PC-3 (cell line): ENCODE results near the gene MAK. TPM values are rescaled to one million over a fixed set of nuclear protein-coding genes. Genes with fewer than 3 reads are reported as not detected.
A peak's percentile ranks its signal among the peaks of the same experiment; 100 is the strongest.

Experiments
- ATAC-seq: fragments of 200-7000 bp; cut with Tn5 transposase; 2 replicates; pipeline ENCODE4 v1.9.1; 2020; ENCODE audit warnings: mild to moderate bottlenecking, moderate library complexity
- BruUV-seq: library from RNA; stranded (reverse); fragments of 400-500 nt; replicated peaks from 2 replicates; lab custom pipeline; 2021; lab: Mats Ljungman, UMichigan
- CTCF ChIA-PET: fragments of 300-600 bp; sonication (Branson Sonifier 250); formaldehyde crosslinking; loops from one replicate; lab custom pipeline; 2022; ENCODE audit warnings: antibody characterized with exemption; lab: Charles Lee
- POLR2A ChIA-PET: fragments of 300-600 bp; sonication (Branson Sonifier 250); formaldehyde crosslinking; loops from one replicate; lab custom pipeline; 2022; ENCODE audit warnings: antibody characterized with exemption; ENCODE audit not compliant: unreplicated experiment; lab: Charles Lee
- DNase-seq: peaks from one replicate; pipeline ENCODE4 v3.0.0-alpha.2; 2015
- H2AFZ ChIP-seq: fragments of 300-600 bp; sonication (generic); 2 replicates; pipeline ENCODE4 v1.6.0; 2016; ENCODE audit warnings: antibody characterized with exemption, low read length
- H3F3A ChIP-seq: fragments of 300-600 bp; sonication (generic); one replicate; pipeline ENCODE4 v1.6.0; 2017; ENCODE audit warnings: antibody characterized with exemption, low read length, control low read depth, mild to moderate bottlenecking; ENCODE audit not compliant: unreplicated experiment
- H3K27ac ChIP-seq: fragments of 300-600 bp; sonication (generic); 2 replicates; pipeline ENCODE4 v1.5.1; 2016; ENCODE audit warnings: mild to moderate bottlenecking, low read length
- H3K27me3 ChIP-seq: fragments of 300-600 bp; sonication (generic); 2 replicates; pipeline ENCODE4 v1.6.1; 2016; ENCODE audit warnings: low read length, mixed read lengths
- H3K36me3 ChIP-seq: fragments of 300-600 bp; sonication (generic); 2 replicates; pipeline ENCODE4 v1.6.1; 2016; ENCODE audit warnings: low read depth, mixed run types, low read length, mixed read lengths
- H3K4me1 ChIP-seq: fragments of 300-600 bp; sonication (generic); 2 replicates; pipeline ENCODE4 v1.5.1; 2016; ENCODE audit warnings: low read length; ENCODE audit not compliant: insufficient read depth
- H3K4me2 ChIP-seq: fragments of 300-600 bp; sonication (generic); 2 replicates; pipeline ENCODE4 v1.6.0; 2016; ENCODE audit warnings: low read length
- H3K4me3 ChIP-seq: fragments of 300-600 bp; sonication (generic); 2 replicates; pipeline ENCODE4 v1.5.1; 2016; ENCODE audit warnings: mild to moderate bottlenecking, low read length, mixed read lengths
- H3K79me2 ChIP-seq: fragments of 300-600 bp; sonication (generic); 2 replicates; pipeline ENCODE4 v1.6.1; 2017; ENCODE audit warnings: low read length, mixed read lengths
- H3K9ac ChIP-seq: fragments of 300-600 bp; sonication (generic); 2 replicates; pipeline ENCODE4 v1.6.0; 2016; ENCODE audit warnings: mild to moderate bottlenecking, low read length
- H3K9me2 ChIP-seq: fragments of 300-600 bp; sonication (generic); replicated peaks from 2 replicates; pipeline ENCODE4 v1.6.1; 2016; ENCODE audit warnings: mixed run types, low read length, mixed read lengths
- H3K9me3 ChIP-seq: fragments of 300-600 bp; sonication (generic); 2 replicates; pipeline ENCODE4 v1.6.1; 2016; ENCODE audit warnings: low read length, mixed read lengths
- H4K20me1 ChIP-seq: fragments of 300-600 bp; sonication (generic); 2 replicates; pipeline ENCODE4 v1.6.1; 2016; ENCODE audit warnings: low read length, mixed read lengths
- CTCF ChIP-seq: fragments of 300-600 bp; sonication (generic); conservative IDR thresholded peaks from 2 replicates; pipeline ENCODE4 v1.5.1; 2017; ENCODE audit warnings: antibody characterized with exemption, low read depth, mild to moderate bottlenecking, low read length
- EZH2 ChIP-seq: fragments of 300-600 bp; sonication (generic); IDR thresholded peaks from one replicate; pipeline ENCODE4 v1.6.1; 2017; ENCODE audit warnings: antibody characterized with exemption, mild to moderate bottlenecking, low read length; ENCODE audit not compliant: unreplicated experiment
- EZH2phosphoT487 ChIP-seq: fragments of 300-600 bp; sonication (generic); IDR thresholded peaks from 2 replicates; pipeline ENCODE4 v1.6.1; 2018; ENCODE audit warnings: mild to moderate bottlenecking, antibody characterized with exemption, low read length, borderline replicate concordance
- intact Hi-C: fragments of 100-400 bp; cut with micrococcal nuclease; formaldehyde crosslinking; loops from 2 replicates; pipeline ENCODE4 v1.9.0; 2023
- total RNA-seq: library from RNA; depleted of rRNA; stranded (reverse); fragments of >200 nt; gene quantifications from 2 replicates; pipeline ENCODE4 v1.2.3, GENCODE V29; 2014

Gene MAK
- total RNA-seq, 1 experiment from 2014 or later = 0.11 TPM

- H2AFZ ChIP-seq = no peak overlapping the region
- H4K20me1 ChIP-seq = no peaks in the 10 kb centered on the region
- H3K4me2 ChIP-seq = no peak overlapping the region
- no peaks in the 10 kb centered on the region for H3F3A ChIP-seq
- no TSS peak for BruUV-seq
- intact Hi-C loops = no loop called here
- H3K27ac ChIP-seq = no peak overlapping the region
- H3K4me3 ChIP-seq = no peak overlapping the region
- H3K9me3 ChIP-seq = no peaks in the 10 kb centered on the region
- H3K79me2 ChIP-seq = peaks cover 32% of the 10 kb centered on the region
- H3K9me2 ChIP-seq = no peaks in the 10 kb centered on the region
- no peak for ATAC-seq
- H3K36me3 ChIP-seq = peaks cover 10% of the 10 kb centered on the region; the same call in 1 of the 2 replicates
- POLR2A ChIA-PET = interaction anchor here (0.6 kb wide), 1 partner anchor 196 kb away, joined by 4 read pairs; no protein-coding TSS in a partner anchor
- no peak overlapping the region for H3K9ac ChIP-seq
- H3K4me1 ChIP-seq = peaks cover 24% of the 10 kb centered on the region
- CTCF ChIA-PET = no interaction called here
- DNase-seq = no peak
- TF ChIP-seq CTCF (no peak), EZH2 (no peak), EZH2phosphoT487 (no peak)
- H3K27me3 ChIP-seq = no peaks in the 10 kb centered on the region
Measured at GRCh38 chr6:10725716-10726115, 112.6 kb downstream of the MAK start.

GRCh38 chr6:10725044-10725443 lies 113.3 kb downstream of the MAK start:
- Histone ChIP-seq H3K4me3 (no peak overlapping the region), H3K4me2 (0 out of 2 replicates have a peak overlapping the region, but pooled peaks have one; percentile 88), H3K9me3 (no peaks in the 10 kb centered on the region), H3K9me2 (no peaks in the 10 kb centered on the region), H3K9ac (no peak overlapping the region), H4K20me1 (no peaks in the 10 kb centered on the region), H3K79me2 (peaks cover 32% of the 10 kb centered on the region), H2AFZ (no peak overlapping the region), H3K27ac (no peak overlapping the region), H3K36me3 (peaks cover 9% of the 10 kb centered on the region; the same call in 1 of the 2 replicates), H3F3A (no peaks in the 10 kb centered on the region), H3K4me1 (peaks cover 24% of the 10 kb centered on the region), H3K27me3 (no peaks in the 10 kb centered on the region)
- intact Hi-C loops = no loop called here
- DNase-seq (no peak), ATAC-seq (no peak)
- CTCF ChIA-PET = no interaction called here
- TF ChIP-seq CTCF (no peak), EZH2 (no peak), EZH2phosphoT487 (no peak)
- no TSS peak for BruUV-seq
- POLR2A ChIA-PET = no interaction called here

GRCh38 chr6:10723567-10723881 lies 114.8 kb downstream of the MAK start:
- DNase-seq = no peak
- TF ChIP-seq EZH2phosphoT487 = no peak
- TF ChIP-seq EZH2 = no peak
- TF ChIP-seq CTCF = no peak
- peak overlapping the region; percentile 91 for H2AFZ ChIP-seq
- no peaks in the 10 kb centered on the region for H3K9me2 ChIP-seq
- no peak for ATAC-seq
- H3K9me3 ChIP-seq = 0 out of 2 replicates have a peak, but pooled peaks cover 1% of the 10 kb centered on the region
- H3K4me1 ChIP-seq = peaks cover 24% of the 10 kb centered on the region
- intact Hi-C loops = loop anchor here (1.0 to 2.0 kb wide), 4 partner anchors 11 to 77 kb away; partner anchors contain the start of genes C6orf52 and PAK1IP1
- ChIA-PET POLR2A (interaction anchor here (1.5 kb wide), 1 partner anchor 24 kb away, joined by 15 read pairs; the partner anchor contains the start of gene TMEM14B), CTCF (interaction anchor here (0.7 kb wide), 1 partner anchor 217 kb away, joined by 13 read pairs; no protein-coding TSS in a partner anchor)
- peak overlapping the region; percentile 67 for H3K27ac ChIP-seq
- H3F3A ChIP-seq = no peaks in the 10 kb centered on the region
- peak overlapping the region; percentile 88 for H3K4me3 ChIP-seq
- H3K36me3 ChIP-seq = peaks cover 6% of the 10 kb centered on the region; the same call in 1 of the 2 replicates
- H3K9ac ChIP-seq = peak overlapping the region; percentile 93
- BruUV-seq = no TSS peak
- H3K4me2 ChIP-seq = peak overlapping the region; percentile 88
- H4K20me1 ChIP-seq = no peaks in the 10 kb centered on the region
- peaks cover 32% of the 10 kb centered on the region for H3K79me2 ChIP-seq
- no peaks in the 10 kb centered on the region for H3K27me3 ChIP-seq
